Measurements from ENCODE around the gene HIVEP3.

GRCh38 chr1:41794031-41794430 lies 124.7 kb downstream of the HIVEP3 start:
- TF ChIP-seq YY1 (IDR thresholded peaks at IDR 0.05; ENCODE audit: insufficient read depth, insufficient read length) (no peak), ZNF274 (IDR thresholded peaks at IDR 0.05; ENCODE audit: low read depth, low read length) (no peak)
